ENCODE data around the gene ILF2. TPM values are rescaled to one million over a fixed set of nuclear protein-coding genes. Genes with fewer than 3 reads are reported as not detected.

The ILF2 gene
- total and polyA plus RNA-seq, 2 of the 13 experiments (the other 11 are each of a cell fraction or from before 2014, with no cell fraction given): 292 to 366 TPM

DNA sequence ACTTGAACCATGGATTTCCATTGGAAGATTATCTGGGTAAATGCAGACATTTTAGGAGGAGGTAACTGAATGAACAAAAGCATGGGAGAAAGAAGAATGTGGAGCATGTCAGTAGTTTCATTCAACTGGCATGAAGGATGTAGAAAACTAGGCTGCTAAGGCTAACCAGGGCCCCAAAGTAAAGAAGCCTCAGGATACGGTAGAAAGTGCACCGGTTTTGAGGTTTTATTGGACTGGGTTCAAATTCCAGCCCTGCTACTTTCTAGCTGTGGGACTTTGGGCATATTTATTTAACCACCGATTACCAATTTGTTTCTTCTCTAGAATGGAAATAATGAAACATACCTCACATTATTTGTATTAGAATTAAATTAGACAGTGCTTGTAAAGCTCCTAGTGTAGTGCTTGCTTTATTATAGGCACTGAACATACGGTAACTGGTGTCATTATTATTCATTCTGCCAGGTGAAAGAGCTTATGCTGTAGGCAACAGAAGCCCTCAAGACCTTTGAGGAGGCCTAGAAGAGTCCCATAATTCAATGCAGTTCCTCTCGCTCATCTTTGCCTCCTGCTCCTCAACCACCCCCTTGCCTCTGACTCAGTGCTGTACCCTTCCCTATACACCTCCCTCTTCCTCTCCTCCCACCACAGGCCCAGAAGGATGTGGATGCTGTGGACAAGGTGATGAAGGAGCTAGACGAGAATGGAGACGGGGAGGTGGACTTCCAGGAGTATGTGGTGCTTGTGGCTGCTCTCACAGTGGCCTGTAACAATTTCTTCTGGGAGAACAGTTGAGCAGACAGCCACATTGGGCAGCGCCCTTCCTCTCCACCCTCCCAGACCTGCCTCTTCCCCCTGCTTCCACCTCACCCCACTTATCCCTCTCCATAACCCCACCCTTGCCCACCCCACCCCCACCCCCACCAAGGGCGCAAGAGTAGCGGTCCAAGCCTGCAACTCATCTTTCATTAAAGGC, 39.5 kb downstream of the ILF2 start:
- Histone ChIP-seq H4K20me1 (ENCODE audit: insufficient read depth, low read length) (peaks cover 10% of the 10 kb centered on the region), H3K27me3 (ENCODE audit: control insufficient read depth in 1 of 2, insufficient read depth in 2 of 2, low read length in 2 of 2) (no peaks in the 10 kb centered on the region), H3K9me3 (ENCODE audit: low read length) (no peaks in the 10 kb centered on the region), H3K79me2 (ENCODE audit: insufficient read depth, low read length) (peaks cover 53% of the 10 kb centered on the region), H3K9ac (ENCODE audit: insufficient read depth, low read depth, low read length) (peak overlapping the region; percentile 78), H2AFZ (ENCODE audit: low read length) (no peak overlapping the region), H3K4me1 (ENCODE audit: insufficient read depth, low read length) (peaks cover 74% of the 10 kb centered on the region), H3K27ac (ENCODE audit: extremely low read length, insufficient read depth, low read length) (peak overlapping the region; percentile 87), H3K36me3 (replicated peaks in 1 of 2; ENCODE audit: control insufficient read depth in 1 of 2, insufficient read depth in 2 of 2, low read length in 2 of 2) (peaks cover 2 to 6% of the 10 kb centered on the region in 2 experiments; a peak in 4 of 5 replicates), H3K4me2 (ENCODE audit: low read depth, low read length) (peak overlapping the region; percentile 91), H3K4me3 (replicated peaks in 1 of 3; ENCODE audit: insufficient read depth in 1 of 3, low read depth in 2 of 3, low read length in 3 of 3) (peak overlapping the region; percentile 10 to 84 (median 72); a peak in 2 of 6 replicates)
- no TSS peak for BruUV-seq (replicated peaks)
- ChIA-PET CTCF (ENCODE audit: low intra/inter-chr PET ratio, low total read pairs) (no interaction called here), POLR2A (interaction anchor here (0.8 to 15.2 kb wide), 6 partner anchors 13 to 359 kb away, joined by 3 to 390 read pairs (median 3); partner anchors contain the start of genes RPS27, S100A14 and S100A16)
- WGBS (ENCODE audit: low lambda C conversion rate): 51% methylated on average over 10 of the region's 10 CpGs
- FAIRE-seq (peak; percentile 83), ATAC-seq (no peak), DNase-seq (ENCODE audit: low spot score) (peak; percentile 78)
- in situ Hi-C loops (cut with HindIII; ENCODE audit: extremely low pct_ligation_motif_present, low pct_unique_long_range_greater_than_20kb) (no loop called here), intact Hi-C loops (cut with micrococcal nuclease; ENCODE audit: unreplicated experiment) (loop anchor here (5.0 kb wide), 1 partner anchor 41 kb away; the partner anchor contains the start of gene ILF2)
- TF ChIP-seq TCF12 (IDR thresholded peaks at IDR 0.05): no peak
- TF ChIP-seq TCF12 (CRISPR knock-in tag; IDR thresholded peaks at IDR 0.05): no peak
- no peak for TF ChIP-seq HDAC6 (IDR thresholded peaks at IDR 0.05; ENCODE audit: low read depth, low read length)
- no peak for TF ChIP-seq HNRNPL (IDR thresholded peaks at IDR 0.05; ENCODE audit: low read depth, low read length)
- no peak for TF ChIP-seq ZNF567 (CRISPR knock-in tag; IDR thresholded peaks at IDR 0.05; ENCODE audit: borderline replicate concordance)
- TF ChIP-seq AHR (CRISPR knock-in tag; IDR thresholded peaks at IDR 0.05): no peak
- peak; percentile 80; the same call in 1 of the 2 replicates for TF ChIP-seq NCOR1 (IDR thresholded peaks at IDR 0.05; ENCODE audit: borderline replicate concordance, low read length)
- TF ChIP-seq, protein P1, sequence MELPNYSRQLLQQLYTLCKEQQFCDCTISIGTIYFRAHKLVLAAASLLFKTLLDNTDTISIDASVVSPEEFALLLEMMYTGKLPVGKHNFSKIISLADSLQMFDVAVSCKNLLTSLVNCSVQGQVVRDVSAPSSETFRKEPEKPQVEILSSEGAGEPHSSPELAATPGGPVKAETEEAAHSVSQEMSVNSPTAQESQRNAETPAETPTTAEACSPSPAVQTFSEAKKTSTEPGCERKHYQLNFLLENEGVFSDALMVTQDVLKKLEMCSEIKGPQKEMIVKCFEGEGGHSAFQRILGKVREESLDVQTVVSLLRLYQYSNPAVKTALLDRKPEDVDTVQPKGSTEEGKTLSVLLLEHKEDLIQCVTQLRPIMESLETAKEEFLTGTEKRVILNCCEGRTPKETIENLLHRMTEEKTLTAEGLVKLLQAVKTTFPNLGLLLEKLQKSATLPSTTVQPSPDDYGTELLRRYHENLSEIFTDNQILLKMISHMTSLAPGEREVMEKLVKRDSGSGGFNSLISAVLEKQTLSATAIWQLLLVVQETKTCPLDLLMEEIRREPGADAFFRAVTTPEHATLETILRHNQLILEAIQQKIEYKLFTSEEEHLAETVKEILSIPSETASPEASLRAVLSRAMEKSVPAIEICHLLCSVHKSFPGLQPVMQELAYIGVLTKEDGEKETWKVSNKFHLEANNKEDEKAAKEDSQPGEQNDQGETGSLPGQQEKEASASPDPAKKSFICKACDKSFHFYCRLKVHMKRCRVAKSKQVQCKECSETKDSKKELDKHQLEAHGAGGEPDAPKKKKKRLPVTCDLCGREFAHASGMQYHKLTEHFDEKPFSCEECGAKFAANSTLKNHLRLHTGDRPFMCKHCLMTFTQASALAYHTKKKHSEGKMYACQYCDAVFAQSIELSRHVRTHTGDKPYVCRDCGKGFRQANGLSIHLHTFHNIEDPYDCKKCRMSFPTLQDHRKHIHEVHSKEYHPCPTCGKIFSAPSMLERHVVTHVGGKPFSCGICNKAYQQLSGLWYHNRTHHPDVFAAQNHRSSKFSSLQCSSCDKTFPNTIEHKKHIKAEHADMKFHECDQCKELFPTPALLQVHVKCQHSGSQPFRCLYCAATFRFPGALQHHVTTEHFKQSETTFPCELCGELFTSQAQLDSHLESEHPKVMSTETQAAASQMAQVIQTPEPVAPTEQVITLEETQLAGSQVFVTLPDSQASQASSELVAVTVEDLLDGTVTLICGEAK (IDR thresholded peaks at IDR 0.05): no peak
- TF ChIP-seq, protein P1 (CRISPR knock-in tag; IDR thresholded peaks at IDR 0.05): no peak
- TF ChIP-seq SETDB1 (CRISPR knock-in tag; IDR thresholded peaks at IDR 0.05; ENCODE audit: borderline replicate concordance): no peak
- TF ChIP-seq FOXK2 (IDR thresholded peaks at IDR 0.05): no peak
- no peak for TF ChIP-seq ISX (CRISPR knock-in tag; conservative IDR thresholded peaks at IDR 0.05)
- no peak for TF ChIP-seq NONO (IDR thresholded peaks at IDR 0.05)
- no peak for TF ChIP-seq NONO (CRISPR knock-in tag; conservative IDR thresholded peaks at IDR 0.05)
- no peak for TF ChIP-seq NR2C2 (CRISPR knock-in tag; IDR thresholded peaks at IDR 0.05; ENCODE audit: borderline replicate concordance)
- TF ChIP-seq FOXC1 (CRISPR knock-in tag; IDR thresholded peaks at IDR 0.05; ENCODE audit: borderline replicate concordance): no peak
